Peyer's patch (tissue), 4 donors: Measurements from ENCODE around the gene CHST11. TPM values are rescaled to one million over a fixed set of nuclear protein-coding genes. Genes with fewer than 3 reads are reported as not detected.
"Not testable (repeated sequence)": the region's sequence is repeated elsewhere in the genome, so short reads cannot be mapped to it uniquely, and the experiment has no call there.

Experiments
- DNase-seq, 3 donors: peaks; one replicate each; pipeline ENCODE4 v3.0.0-alpha.2; 2017 to 2019
- H3K27ac ChIP-seq, 4 donors: fragments of 200-600 bp; sonication (generic); one replicate each; pipeline ENCODE4 v1.5.1; 2016 to 2019
- H3K27me3 ChIP-seq, 2 donors: fragments of 200-600 bp; sonication (generic); one replicate each; pipeline ENCODE4 v1.5.1; 2019
- H3K36me3 ChIP-seq, 3 donors: fragments of 200-600 bp; sonication (generic); one replicate each; pipeline ENCODE4 v1.5.1; 2016 to 2019
- H3K4me1 ChIP-seq, 4 donors: fragments of 200-600 bp; sonication (generic); one replicate each; pipeline ENCODE4 v1.5.1; 2016 to 2019
- H3K4me3 ChIP-seq, 4 donors: fragments of 200-600 bp; sonication (generic); 1 replicate in 3 of 4; 2 replicates in 1 of 4; pipeline ENCODE4 v1.5.1; 2016 to 2019; ENCODE audit warnings: mild to moderate bottlenecking in 1 of 4
- H3K9me3 ChIP-seq, 4 donors: fragments of 200-600 bp; sonication (generic); one replicate each; pipeline ENCODE4 v1.5.1; 2016 to 2019; ENCODE audit warnings: mild to moderate bottlenecking in 1 of 4
- CTCF ChIP-seq, 6 experiments: fragments of 450-650 bp in 4 of 6; fragments of 200-600 bp in 2 of 6; sonication (generic) in 1 of 6; IDR thresholded peaks; one replicate each; pipeline ENCODE4 v1.5.1; 2017 to 2019; ENCODE audit warnings: antibody characterized with exemption in 6 of 6, mild to moderate bottlenecking in 3 of 6, moderate library complexity in 1 of 6
- POLR2A ChIP-seq, 2 donors: fragments of 450-650 bp; IDR thresholded peaks; one replicate each; pipeline ENCODE4 v1.5.1; 2017; ENCODE audit warnings: antibody characterized with exemption in 2 of 2, mild to moderate bottlenecking in 2 of 2, moderate library complexity in 2 of 2
- total RNA-seq, 4 donors: library from RNA; depleted of rRNA; stranded (reverse); fragments of >200 nt; gene quantifications; one replicate each; pipeline ENCODE4 v1.1.0, GENCODE V29; 2016

CHST11 gene
- total RNA-seq, 4 donors from 2014 or later = 9.9 to 119 (median 15.6) TPM

- Histone ChIP-seq H3K36me3 (no peaks in the 10 kb centered on the region), H3K27me3 (no peaks in the 10 kb centered on the region), H3K9me3 (no peaks in the 10 kb centered on the region), H3K4me3 (no peak overlapping the region), H3K4me1 (no peaks in the 10 kb centered on the region), H3K27ac (no peak overlapping the region)
- DNase-seq = no peak
- no peak for TF ChIP-seq POLR2A (IDR thresholded peaks at IDR 0.05)
- no peak for TF ChIP-seq CTCF (IDR thresholded peaks at IDR 0.05)
These were observed 152.7 kb downstream of the CHST11 start for GRCh38 chr12:104609445-104609844.

- no peaks in the 10 kb centered on the region for H3K36me3 ChIP-seq
- H3K27me3 ChIP-seq = no peaks in the 10 kb centered on the region
- no peak overlapping the region for H3K4me3 ChIP-seq
- no peak overlapping the region for H3K27ac ChIP-seq
- DNase-seq = no peak
- no peaks in the 10 kb centered on the region for H3K9me3 ChIP-seq
- H3K4me1 ChIP-seq = peaks cover 0 to 3% (median 0%) of the 10 kb centered on the region in 4 donors
- TF ChIP-seq POLR2A (IDR thresholded peaks at IDR 0.05) (no peak), CTCF (IDR thresholded peaks at IDR 0.05) (no peak)
These were observed 153.9 kb downstream of the CHST11 start for GRCh38 chr12:104610513-104611235.

- no peak for TF ChIP-seq POLR2A (IDR thresholded peaks at IDR 0.05)
- no peak for TF ChIP-seq CTCF (IDR thresholded peaks at IDR 0.05)
- H3K36me3 ChIP-seq = no peaks in the 10 kb centered on the region
- H3K27ac ChIP-seq = no peak overlapping the region
- H3K9me3 ChIP-seq = no peaks in the 10 kb centered on the region
- no peak for DNase-seq
- peaks cover 0 to 4% (median 0%) of the 10 kb centered on the region in 4 donors for H3K4me1 ChIP-seq
- H3K4me3 ChIP-seq = no peak overlapping the region
- no peaks in the 10 kb centered on the region for H3K27me3 ChIP-seq
These were observed 154.9 kb downstream of the CHST11 start for GRCh38 chr12:104611671-104612070.

GRCh38 chr12:104613372-104613771 lies 156.6 kb downstream of the CHST11 start:
- H3K36me3 ChIP-seq, DNase-seq, H3K4me1 ChIP-seq, H3K27me3 ChIP-seq, H3K9me3 ChIP-seq, H3K27ac ChIP-seq, H3K4me3 ChIP-seq: not testable (repeated sequence)

GRCh38 chr12:104615048-104615561 lies 158.4 kb downstream of the CHST11 start:
- Histone ChIP-seq H3K27me3 (no peaks in the 10 kb centered on the region), H3K9me3 (no peaks in the 10 kb centered on the region), H3K4me1 (peaks cover 0 to 4% (median 0%) of the 10 kb centered on the region in 4 donors), H3K4me3 (no peak overlapping the region), H3K36me3 (no peaks in the 10 kb centered on the region), H3K27ac (peak overlapping the region in 2 of 4 donors; percentile 25 to 67)
- no peak for DNase-seq
- TF ChIP-seq CTCF (IDR thresholded peaks at IDR 0.05) (no peak), POLR2A (IDR thresholded peaks at IDR 0.05) (no peak)

- no peak for TF ChIP-seq CTCF (IDR thresholded peaks at IDR 0.05)
- TF ChIP-seq POLR2A (IDR thresholded peaks at IDR 0.05) = no peak
- no peak for DNase-seq
- Histone ChIP-seq H3K27ac (no peak overlapping the region), H3K9me3 (no peaks in the 10 kb centered on the region), H3K4me1 (peaks cover 0 to 4% (median 0%) of the 10 kb centered on the region in 4 donors), H3K4me3 (no peak overlapping the region), H3K27me3 (no peaks in the 10 kb centered on the region), H3K36me3 (no peaks in the 10 kb centered on the region)
These were observed 161.9 kb downstream of the CHST11 start for GRCh38 chr12:104618691-104619090.
